Ovary (tissue), 9 donors: ENCODE results near the gene ADPGK. TPM values are rescaled to one million over a fixed set of nuclear protein-coding genes. Genes with fewer than 3 reads are reported as not detected.
A peak's percentile ranks its signal among the peaks of the same experiment; 100 is the strongest.

Source experiments
- DNase-seq, 5 donors: peaks; one replicate each; pipeline ENCODE4 v3.0.0-alpha.2; 2019 to 2020
- H3K27ac ChIP-seq, 2 donors: fragments of 200-600 bp; one replicate each; pipeline versions ENCODE4 v1.5.1 to v1.8.0; 2019 to 2022
- H3K27me3 ChIP-seq: fragments of 200-600 bp; one replicate; pipeline ENCODE4 v1.8.0; 2022
- H3K36me3 ChIP-seq: fragments of 200-600 bp; sonication (generic); one replicate; pipeline ENCODE4 v1.5.1; 2019
- H3K4me1 ChIP-seq: one replicate; pipeline ENCODE4 v1.8.1; 2013; ENCODE audit warnings: mild to moderate bottlenecking, moderate library complexity; ENCODE audit not compliant: insufficient read depth
- H3K4me3 ChIP-seq: fragments of 200-600 bp; sonication (generic); one replicate; pipeline ENCODE4 v1.5.1; 2017
- H3K9me3 ChIP-seq, 2 donors: fragments of 200-600 bp in 1 of 2; sonication (generic) in 1 of 2; one replicate each; pipeline versions ENCODE4 v1.5.1 to v1.8.1; 2013 to 2019; ENCODE audit warnings: mild to moderate bottlenecking in 1 of 2, moderate library complexity in 1 of 2
- CTCF ChIP-seq, 3 donors: fragments of 450-650 bp in 2 of 3; fragments of 200-600 bp in 1 of 3; IDR thresholded peaks; one replicate each; pipeline versions ENCODE4 v1.5.1 to v1.8.0; 2016 to 2022; ENCODE audit warnings: antibody characterized with exemption in 3 of 3, mild to moderate bottlenecking in 1 of 3
- EP300 ChIP-seq: sonication (generic); formaldehyde crosslinking; IDR thresholded peaks from one replicate; pipeline ENCODE4 v1.6.1; 2017; ENCODE audit warnings: antibody characterized with exemption
- POLR2A ChIP-seq: fragments of 450-650 bp; IDR thresholded peaks from one replicate; pipeline ENCODE4 v1.6.1; 2017; ENCODE audit warnings: antibody characterized with exemption, mild to moderate bottlenecking, moderate library complexity
- WGBS, 3 donors: extraction: QIAGEN DNeasy Blood & Tissue Kit in 1 of 3; methylation state at CpG; one replicate each; pipeline versions ENCODE4 v1.1.5 to v1.1.7; 2013 to 2017; 5-methylcytosine and 5-hydroxymethylcytosine counted together
- intact Hi-C, 4 donors: fragments of 100-400 bp; cut with DNase I; formaldehyde crosslinking; loops; one replicate each; pipeline versions ENCODE4 v1.11.0 to v1.15.1; 2022 to 2023
- polyA plus RNA-seq, 2 donors: library from polyadenylated mRNA; stranded (reverse); fragments of 200-250 nt in 1 of 2; fragments of 350-450 nt in 1 of 2; fragmentation: Illumina TruSeq in 1 of 2; extraction: RNeasy Lipid Tissue Mini Kit (QIAGEN cat#74804) in 1 of 2; gene quantifications; one replicate each; pipeline ENCODE4 v1.2.3, GENCODE V29; 2013 to 2014
- total RNA-seq, 7 donors: library from RNA; depleted of rRNA in 2 of 7; stranded (reverse); fragments of >200 nt in 2 of 7; fragmentation: NEBNext Ultra II Directional in 3 of 7; extraction: Animal tissue kit (Norgen Biotek cat#: 25700) in 3 of 7; gene quantifications; one replicate each; pipeline versions ENCODE4 v1.1.0 to v1.2.4, GENCODE V29; 2016 to 2023
- donor health status: DM: no; HTN: no; CAD: no; lungs with moderate emphysema.
- donor health status: DM: no; HTN: no; CAD: no.
- donor health status: Bipolar disorder and iron deficiency.
- donor health status: DM: yes; HTN: yes; CAD: no.
- donor health status: DM: no; HTN: no; CAD: no.
- donor health status: DM: yes; HTN: yes; CAD: no.

The ADPGK gene
- total and polyA plus RNA-seq, 9 donors = 20.3 to 46.1 (median 28.1) TPM

- Histone ChIP-seq H3K27me3 (no peaks in the 10 kb centered on the region), H3K4me1 (peaks cover 10% of the 10 kb centered on the region), H3K27ac (no peak overlapping the region), H3K36me3 (no peaks in the 10 kb centered on the region), H3K4me3 (no peak overlapping the region), H3K9me3 (no peaks in the 10 kb centered on the region)
- DNase-seq = no peak
- intact Hi-C loops = loop anchor here in 3 of 4 donors (10.0 kb wide), 4 partner anchors 62 to 848 kb away; partner anchors contain the start of genes ARIH1 (in 1 of the 3) and NPTN (in 1 of the 3)
- TF ChIP-seq EP300 (no peak), CTCF (IDR thresholded peaks at IDR 0.05) (no peak), POLR2A (no peak)
- 79 to 93% (median 84%) methylated on average over 8 of the region's 8 CpGs for WGBS, 3 donors
Observed at GRCh38 chr15:72786676-72787345, 3.3 kb upstream of the ADPGK start.

GRCh38 chr15:72786242-72786641 is 2.7 kb upstream of the ADPGK start:
- Histone ChIP-seq H3K36me3 (no peaks in the 10 kb centered on the region), H3K27ac (no peak overlapping the region), H3K4me1 (peaks cover 10% of the 10 kb centered on the region), H3K4me3 (no peak overlapping the region), H3K27me3 (no peaks in the 10 kb centered on the region), H3K9me3 (no peaks in the 10 kb centered on the region)
- DNase-seq = no peak
- intact Hi-C loops = loop anchor here in 3 of 4 donors (10.0 kb wide), 4 partner anchors 61 to 849 kb away; partner anchors contain the start of genes ARIH1 (in 1 of the 3) and NPTN (in 1 of the 3)
- TF ChIP-seq POLR2A (no peak), EP300 (no peak), CTCF (IDR thresholded peaks at IDR 0.05) (no peak)
- 87 to 95% (median 94%) methylated on average over 4 of the region's 4 CpGs for WGBS, 3 donors

- H3K4me3 ChIP-seq = no peak overlapping the region
- no peaks in the 10 kb centered on the region for H3K36me3 ChIP-seq
- H3K27ac ChIP-seq = peak overlapping the region in 1 of 2 donors; percentile 94
- no peaks in the 10 kb centered on the region for H3K9me3 ChIP-seq
- 94 to 95% (median 95%) methylated on average over 2 of the region's 2 CpGs for WGBS, 3 donors
- no peak for DNase-seq
- TF ChIP-seq EP300 (no peak), CTCF (IDR thresholded peaks at IDR 0.05) (no peak), POLR2A (no peak)
- no peaks in the 10 kb centered on the region for H3K27me3 ChIP-seq
- intact Hi-C loops = loop anchor here in 3 of 4 donors (10.0 kb wide), 4 partner anchors 61 to 849 kb away; partner anchors contain the start of genes ARIH1 (in 1 of the 3) and NPTN (in 1 of the 3)
- peaks cover 10% of the 10 kb centered on the region for H3K4me1 ChIP-seq
Observed at GRCh38 chr15:72785841-72786240, 2.3 kb upstream of the ADPGK start.

- Histone ChIP-seq H3K9me3 (no peaks in the 10 kb centered on the region), H3K27me3 (no peaks in the 10 kb centered on the region), H3K4me1 (peaks cover 10% of the 10 kb centered on the region), H3K4me3 (no peak overlapping the region), H3K27ac (peak overlapping the region in 1 of 2 donors; percentile 94), H3K36me3 (no peaks in the 10 kb centered on the region)
- intact Hi-C loops = loop anchor here in 3 of 4 donors (10.0 kb wide), 4 partner anchors 61 to 849 kb away; partner anchors contain the start of genes ARIH1 (in 1 of the 3) and NPTN (in 1 of the 3)
- 79 to 84% (median 80%) methylated on average over 4 of the region's 4 CpGs for WGBS, 3 donors
- TF ChIP-seq CTCF (IDR thresholded peaks at IDR 0.05) = no peak
- no peak for TF ChIP-seq EP300
- TF ChIP-seq POLR2A = no peak
- DNase-seq = peak in 1 of 5 donors; percentile 22
Observed at GRCh38 chr15:72785432-72785831, 1.9 kb upstream of the ADPGK start.
